HG03460 (cell line): Measurements from ENCODE around the gene MSI2.

Source experiments
- ATAC-seq: cut with Tn5 transposase; IDR thresholded peaks from one replicate; pipeline ENCODE4 v1.9.1; 2021; ENCODE audit not compliant: unreplicated experiment

MSI2 gene

DNA sequence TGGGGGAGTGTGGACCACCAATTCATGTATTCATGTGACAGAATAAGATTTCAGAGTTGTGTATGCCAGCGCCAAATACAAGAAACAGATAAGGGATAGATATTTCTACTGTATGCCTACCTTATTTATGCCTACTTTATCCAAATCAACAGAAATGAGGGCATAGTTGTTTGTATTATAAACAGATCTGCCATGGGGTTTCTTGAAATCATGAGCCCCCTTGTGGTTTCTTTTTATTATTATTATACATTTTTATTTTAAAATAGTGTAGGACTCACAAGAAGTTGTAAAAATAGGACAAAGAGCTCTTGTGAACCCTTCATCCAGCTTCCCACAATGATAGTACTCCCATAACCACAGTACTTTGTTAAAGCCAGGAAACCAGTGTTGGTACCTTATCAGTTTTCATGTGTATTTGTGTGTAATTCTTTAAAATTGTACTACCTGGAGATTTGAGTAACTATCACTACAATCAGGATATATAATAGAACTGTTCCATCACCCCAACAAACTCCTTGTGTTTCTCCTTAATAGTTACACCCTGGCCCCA lies 259.4 kb downstream of the MSI2 start:
- ATAC-seq: no peak

DNA sequence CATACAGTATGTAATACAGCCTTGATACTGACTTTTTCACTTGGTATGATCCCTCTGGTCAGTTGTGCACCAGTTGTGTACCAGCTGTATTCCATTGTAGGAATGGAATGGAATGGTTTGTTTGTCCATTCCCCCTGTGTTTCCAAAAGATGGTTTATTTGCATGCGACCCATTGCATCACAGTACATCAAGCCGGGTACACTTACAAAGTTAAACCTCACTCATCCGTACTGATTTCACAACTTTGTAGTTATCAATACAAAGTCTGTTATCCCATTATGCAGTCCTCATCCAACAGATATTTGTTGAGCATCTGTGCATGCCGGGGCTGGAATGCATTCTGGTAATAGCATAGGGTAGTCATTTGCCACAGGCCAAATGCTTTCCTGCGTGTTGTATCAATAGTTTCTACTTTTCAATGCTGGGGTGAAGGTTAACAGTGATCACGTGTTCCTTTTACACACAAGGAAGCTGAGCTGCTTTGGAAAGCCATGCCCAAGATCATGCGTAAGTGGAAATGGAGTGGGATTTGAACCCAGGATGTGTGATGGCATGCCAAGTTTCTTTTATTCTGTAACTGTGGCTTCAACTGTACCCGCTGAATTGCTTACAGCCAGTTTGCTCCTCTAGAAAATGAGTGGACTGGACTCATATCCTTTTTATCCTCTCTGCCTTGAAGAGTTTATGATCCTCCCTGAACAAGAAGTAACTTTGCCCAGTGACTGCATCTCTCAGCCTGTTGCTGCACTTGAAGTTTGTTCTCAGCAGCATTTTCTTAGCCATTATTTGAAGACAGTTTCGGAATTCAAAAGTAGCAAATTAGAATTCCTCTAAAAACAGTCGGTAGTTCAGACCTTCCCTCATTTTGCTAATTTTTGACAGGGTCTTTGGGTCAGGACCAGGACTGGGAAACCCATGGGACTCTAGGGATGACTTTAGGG lies 260.2 kb downstream of the MSI2 start:
- no peak for ATAC-seq

DNA sequence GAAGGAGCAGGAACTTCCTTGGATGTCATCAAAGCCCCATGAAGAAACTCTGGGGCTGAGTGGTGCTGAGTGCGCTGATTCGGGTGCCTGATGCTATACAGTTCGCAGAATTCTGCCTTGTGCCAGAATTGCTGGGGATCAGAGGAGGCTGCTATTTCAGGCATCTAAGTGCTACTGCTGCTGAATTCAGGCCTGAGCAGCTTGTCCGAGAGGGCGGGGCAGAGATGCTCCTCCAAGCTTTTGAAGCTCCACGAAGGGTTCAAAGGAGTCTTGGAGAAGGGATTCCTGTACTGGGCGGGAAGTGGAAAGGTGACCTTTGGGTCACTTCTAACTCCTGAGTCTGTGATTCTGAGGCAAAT lies 260.9 kb downstream of the MSI2 start:
- no peak for ATAC-seq

- ATAC-seq: no peak
Measured at GRCh38 chr17:57517632-57518456, 261.5 kb downstream of the MSI2 start.

- no peak for ATAC-seq
Measured at GRCh38 chr17:57518587-57519581, 262.6 kb downstream of the MSI2 start.

DNA sequence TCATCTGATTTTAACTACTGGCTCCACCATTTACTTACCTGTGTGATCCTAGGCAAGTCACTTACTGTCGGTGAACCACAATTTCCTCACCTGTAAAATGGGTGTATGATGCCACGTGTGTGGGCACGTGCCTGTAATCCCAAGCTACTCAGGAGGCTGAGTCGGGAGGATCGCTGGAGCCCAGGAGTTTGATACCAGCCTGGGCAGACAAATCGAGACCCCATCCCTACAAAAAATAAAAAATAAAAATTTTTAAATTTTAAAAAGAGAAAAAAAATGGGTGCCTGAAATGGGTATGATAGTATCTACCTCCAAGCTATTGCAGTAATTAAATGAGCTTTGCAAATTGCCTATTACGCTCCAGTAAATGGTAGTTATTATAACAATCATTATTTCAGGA lies 263.5 kb downstream of the MSI2 start:
- ATAC-seq: no peak

- ATAC-seq: no peak
Measured at GRCh38 chr17:57521606-57522005, 265.3 kb downstream of the MSI2 start.

GRCh38 chr17:57522042-57523005 lies 266.0 kb downstream of the MSI2 start:
- ATAC-seq: no peak

DNA sequence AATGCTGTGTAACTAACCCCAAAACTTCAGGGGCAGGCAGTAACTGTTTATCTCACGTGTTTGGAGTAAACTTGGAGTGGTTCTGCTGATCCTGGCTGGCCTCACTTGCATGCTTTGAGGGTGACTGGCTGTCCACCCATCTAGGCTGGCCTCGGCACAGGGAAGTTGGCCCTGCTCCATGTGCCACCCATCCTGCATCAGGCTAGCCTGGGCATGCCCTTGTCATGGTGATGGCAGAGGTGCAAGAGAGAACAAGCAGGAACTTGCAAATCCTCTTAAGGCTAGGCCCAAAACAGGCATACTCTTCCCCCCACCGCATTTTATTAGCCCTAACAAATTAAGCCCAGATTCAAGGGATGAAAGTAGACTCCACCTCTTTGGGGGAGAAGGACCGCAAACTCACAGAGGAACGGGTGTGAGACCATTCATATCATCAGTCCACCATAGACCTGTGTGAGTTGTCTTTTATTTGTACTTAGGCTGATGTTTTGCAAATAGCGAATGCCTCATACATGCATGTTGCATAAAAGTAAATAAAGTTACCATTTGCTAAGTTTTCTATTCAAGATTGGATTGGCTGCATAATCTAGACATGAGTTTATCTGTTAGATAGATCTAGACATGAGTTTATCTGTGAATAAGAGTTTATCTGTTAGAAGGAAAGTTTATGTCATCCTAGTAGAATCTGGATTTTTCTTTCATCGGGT lies 267.8 kb downstream of the MSI2 start:
- ATAC-seq: no peak

DNA sequence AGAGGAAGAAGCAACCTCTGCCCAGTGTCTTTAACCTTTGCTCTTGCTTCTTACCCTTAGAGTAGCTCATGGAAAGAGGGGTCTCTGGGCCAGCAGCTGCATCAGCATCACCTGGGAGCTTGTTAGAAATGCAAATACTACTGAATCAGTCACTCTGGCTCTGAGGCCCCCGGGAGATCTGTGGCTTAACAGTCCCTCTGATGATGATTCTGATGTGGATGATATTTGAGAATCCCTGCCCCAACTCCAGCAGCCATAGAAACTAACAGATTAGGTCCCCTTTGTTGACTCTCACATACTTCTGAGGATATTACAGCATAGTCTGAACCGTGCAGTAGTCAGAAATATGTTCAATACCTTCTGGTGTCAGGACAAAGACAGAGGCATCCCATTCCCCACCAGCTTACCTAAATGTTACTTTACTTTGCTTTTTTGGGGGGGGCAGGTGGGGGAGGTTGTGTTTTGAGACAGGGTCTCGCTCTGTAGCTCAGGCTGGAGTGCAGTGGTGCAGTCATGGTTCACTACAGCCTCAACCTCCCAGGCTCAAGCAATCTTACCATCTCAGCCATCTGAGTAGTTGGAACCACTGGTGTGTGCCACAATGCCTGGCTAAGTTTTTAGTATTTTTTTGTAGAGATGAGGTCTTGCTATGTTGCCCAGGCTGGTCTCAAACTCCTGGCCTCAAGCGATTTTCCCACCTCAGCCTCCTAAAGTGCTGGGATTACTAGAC lies 268.7 kb downstream of the MSI2 start:
- ATAC-seq: no peak

DNA sequence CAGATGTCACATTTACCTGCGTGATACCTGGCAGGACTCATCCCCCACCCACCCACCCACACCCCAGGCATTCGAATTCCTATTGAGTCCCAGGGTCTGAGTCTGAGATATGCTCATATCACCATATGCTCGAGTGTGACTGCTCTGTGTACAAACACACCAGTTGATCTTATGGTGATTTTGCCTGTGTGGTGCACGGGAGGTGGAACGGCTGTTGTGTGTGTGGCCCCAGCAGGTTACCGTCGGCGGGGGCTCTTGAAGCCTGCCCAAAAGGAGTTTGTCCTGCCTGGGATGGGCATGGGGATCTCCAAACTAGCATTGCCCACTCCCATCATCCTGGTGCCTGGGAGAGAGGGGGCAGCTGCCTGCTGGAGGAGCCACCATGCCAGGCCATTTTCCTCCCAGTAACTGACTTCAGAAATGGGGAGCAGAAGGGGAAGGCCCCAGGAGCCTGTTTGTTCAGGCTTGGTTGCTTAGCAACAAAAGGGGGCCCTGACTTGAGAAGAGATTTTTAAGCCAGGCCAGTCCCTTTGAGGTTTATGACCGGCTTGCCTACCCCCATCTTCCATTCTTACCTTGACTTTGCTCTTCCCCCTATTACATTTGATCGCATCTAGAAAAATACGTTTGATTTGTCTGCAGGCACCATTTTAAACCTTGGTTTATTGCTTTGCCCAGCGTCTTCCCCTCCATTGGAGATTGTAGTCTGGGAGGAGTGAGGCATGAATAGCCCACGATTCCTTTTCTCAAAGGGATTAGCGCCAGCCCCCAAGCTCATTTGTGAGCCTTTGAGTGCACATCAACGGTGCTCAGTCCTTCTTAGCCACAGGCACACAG lies 271.1 kb downstream of the MSI2 start:
- ATAC-seq: no peak

GRCh38 chr17:57528058-57528451 lies 271.7 kb downstream of the MSI2 start:
- no peak for ATAC-seq

DNA sequence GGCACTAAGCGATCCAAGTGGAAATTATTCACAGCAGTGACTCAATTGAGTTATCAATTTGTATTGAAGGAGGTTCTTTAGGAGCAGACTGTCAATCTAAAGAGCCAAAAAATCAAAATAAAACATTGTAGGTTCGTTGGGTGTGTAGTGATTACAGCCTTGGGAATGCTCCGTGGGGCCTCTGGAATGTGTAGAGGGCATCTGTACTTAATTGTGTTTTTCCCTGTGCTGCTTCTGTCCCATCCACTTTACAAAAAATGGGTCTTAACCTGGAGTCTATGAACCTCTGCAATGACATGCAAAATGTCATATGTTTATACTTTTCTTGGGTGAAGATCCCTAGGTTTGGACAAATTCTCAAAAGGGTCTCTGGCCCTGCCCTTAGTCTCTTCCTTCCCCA lies 273.7 kb downstream of the MSI2 start:
- ATAC-seq: no peak

- ATAC-seq: no peak
Measured at GRCh38 chr17:57530508-57530907, 274.2 kb downstream of the MSI2 start.

- no peak for ATAC-seq
Measured at GRCh38 chr17:57531078-57531477, 274.8 kb downstream of the MSI2 start.

DNA sequence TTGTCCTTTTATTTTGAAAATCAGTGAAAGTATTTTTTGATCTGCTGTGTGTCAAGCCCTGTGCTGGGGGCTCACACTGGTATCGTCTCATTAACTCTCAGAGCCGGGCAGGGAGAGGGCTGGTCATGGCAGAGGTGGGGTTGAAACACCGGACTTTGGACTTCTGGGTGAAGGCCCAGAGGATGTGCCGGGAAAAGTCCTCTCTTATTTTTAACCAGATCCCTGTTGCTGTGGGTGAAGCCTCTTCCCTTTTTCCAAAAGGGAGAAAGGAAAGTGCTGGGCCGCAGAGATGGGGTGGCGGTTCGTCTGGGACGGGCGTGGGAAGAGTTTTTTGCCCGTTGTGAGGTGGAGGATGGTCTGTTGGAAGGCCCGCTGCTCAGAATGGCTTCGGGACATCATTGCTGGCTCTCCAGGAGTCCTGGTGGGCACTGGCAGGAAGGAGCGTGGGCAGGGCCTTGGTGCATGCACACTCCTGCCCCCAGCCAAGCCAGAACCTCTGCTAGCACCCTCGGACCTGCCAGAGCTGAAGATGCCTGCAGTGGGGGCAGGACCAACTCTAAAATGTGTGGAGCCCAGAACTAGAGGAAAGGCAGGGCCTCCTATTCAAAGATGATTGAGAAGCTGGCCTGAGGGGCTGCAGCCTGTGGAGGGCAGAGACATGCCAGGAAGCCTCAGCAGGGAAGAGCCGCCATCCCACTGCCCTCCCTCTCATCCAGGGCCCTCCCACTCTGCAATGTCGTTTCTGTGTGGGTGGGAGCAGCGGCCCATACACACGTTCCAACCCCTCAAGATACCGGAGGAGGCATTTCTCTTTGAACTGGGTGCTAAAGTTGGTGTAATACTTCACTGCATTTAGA lies 275.6 kb downstream of the MSI2 start:
- no peak for ATAC-seq
